NCI-H69 (cell line): ENCODE data around the gene PROSER3.
A peak's percentile ranks its signal among the peaks of the same experiment; 100 is the strongest.
"Not testable (repeated sequence)": the region's sequence is repeated elsewhere in the genome, so short reads cannot be mapped to it uniquely, and the experiment has no call there.

Experiments
- DNase-seq: peaks from one replicate; lab custom pipeline; 2025; lab: John Stamatoyannopoulos, UW

The PROSER3 gene

GRCh38 chr19:35755131-35755549 is 2.8 kb upstream of the PROSER3 start:
- DNase-seq = no peak

DNA sequence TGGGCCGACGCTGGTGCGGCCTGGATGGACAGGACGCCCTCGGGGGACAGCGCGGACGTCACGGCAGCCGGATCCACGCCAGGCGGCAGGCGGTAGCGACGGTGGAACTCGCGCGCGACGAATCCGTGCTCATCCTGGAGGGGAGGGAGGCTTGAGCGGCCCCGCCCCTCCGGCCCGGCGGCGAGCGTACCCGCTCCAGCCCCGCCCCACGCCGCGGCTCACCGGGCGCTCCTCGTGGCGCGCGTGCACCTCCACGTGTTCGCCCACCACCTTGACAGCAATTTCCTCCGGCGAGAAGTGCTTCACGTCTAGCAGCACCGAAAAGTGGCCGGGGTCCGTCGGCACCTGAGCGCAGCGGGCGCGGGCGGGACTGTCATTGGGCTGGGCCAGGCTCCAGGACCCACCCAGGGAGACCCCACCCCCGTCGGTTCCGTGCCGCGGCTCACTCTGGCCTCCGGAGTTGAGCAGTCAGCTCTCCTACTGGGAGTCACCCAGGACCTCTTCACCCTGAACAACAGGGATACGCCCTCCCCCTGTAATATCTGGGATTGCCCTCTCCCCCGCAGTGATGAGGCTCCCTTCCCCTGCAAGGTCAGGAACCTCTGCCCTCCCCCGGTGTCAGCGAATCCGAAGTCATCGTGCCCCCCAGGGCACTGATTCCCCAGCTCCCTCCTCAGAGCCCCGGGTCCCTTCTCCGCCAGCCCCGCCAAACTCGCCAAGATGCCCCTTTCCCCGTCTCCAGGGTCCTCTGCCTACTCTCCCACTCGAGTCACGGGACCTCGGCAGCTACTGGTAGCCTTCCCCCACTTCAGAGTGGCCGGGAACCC is 2.2 kb upstream of the PROSER3 start:
- peak; percentile 87 for DNase-seq

DNA sequence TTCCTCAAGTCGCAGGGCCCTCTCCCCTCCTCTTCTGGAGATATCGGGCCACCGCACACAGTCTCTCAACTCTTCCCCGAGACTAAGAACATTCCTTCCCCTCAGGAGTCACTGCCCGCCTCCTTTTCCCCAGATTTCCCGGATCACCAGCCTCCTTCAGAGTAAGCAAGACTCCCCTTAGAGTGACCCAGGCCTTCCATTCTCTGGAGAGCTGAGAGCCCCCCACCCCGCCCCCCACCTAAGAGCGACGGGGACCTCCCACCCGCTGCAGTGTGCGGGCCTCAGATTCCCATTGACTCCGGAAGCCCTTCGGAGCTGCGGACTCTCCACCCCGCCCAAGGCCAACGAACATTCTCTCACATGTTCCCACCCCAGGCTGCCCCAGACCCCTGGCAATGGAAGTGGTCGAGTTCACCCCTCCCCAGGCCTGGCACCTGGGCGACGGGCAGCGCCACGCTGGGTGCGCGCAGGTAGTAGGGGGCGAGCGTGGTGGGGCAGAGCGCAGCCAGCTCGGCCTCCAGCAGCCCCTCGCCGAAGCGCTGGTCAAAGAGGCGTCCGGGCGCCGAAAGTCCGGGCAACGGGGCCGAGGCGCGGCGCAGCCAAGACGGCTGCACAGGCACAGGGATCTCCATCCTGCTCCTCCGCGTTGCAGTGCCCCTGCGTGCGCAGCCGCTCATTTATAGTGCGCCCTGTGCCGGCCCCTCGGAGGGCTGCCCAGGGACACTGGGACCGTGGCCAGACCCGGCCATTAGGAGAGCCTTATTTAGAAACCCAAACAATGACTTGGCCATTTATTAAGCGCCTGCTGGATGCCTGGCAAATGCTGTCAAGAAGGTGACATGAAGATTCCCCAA is 1.4 kb upstream of the PROSER3 start, which contains the start of gene HSPB6:
HSPB6 (minus strand) TSS at position 653 of the 854 bp plus-strand sequence; CDS start at position 632, 21 bp downstream.
- DNase-seq = peak; percentile 71

- DNase-seq = peak; percentile 90
These were observed 686 bp upstream of the PROSER3 start for GRCh38 chr19:35757231-35757748.

DNA sequence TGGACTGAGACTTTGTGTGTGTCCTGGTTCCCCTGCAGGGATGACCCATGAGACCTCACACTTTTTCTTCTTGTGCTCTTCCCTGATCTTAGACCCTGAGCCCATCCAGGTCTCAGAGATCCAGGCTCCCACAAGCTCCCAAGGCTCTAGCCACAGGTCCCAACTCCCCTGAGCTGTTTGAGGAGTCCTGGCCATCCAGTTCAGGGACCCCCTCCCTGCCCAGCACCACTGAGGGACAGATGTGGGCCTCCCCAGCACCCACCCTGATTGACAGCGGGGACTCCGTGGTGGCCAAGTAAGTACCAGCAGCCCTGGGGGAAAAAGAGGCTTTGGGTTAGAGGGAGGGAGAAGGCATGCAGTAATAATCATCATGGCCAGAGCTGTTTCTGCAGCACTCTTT is 1.7 kb downstream of the PROSER3 start:
- DNase-seq = no peak

DNA sequence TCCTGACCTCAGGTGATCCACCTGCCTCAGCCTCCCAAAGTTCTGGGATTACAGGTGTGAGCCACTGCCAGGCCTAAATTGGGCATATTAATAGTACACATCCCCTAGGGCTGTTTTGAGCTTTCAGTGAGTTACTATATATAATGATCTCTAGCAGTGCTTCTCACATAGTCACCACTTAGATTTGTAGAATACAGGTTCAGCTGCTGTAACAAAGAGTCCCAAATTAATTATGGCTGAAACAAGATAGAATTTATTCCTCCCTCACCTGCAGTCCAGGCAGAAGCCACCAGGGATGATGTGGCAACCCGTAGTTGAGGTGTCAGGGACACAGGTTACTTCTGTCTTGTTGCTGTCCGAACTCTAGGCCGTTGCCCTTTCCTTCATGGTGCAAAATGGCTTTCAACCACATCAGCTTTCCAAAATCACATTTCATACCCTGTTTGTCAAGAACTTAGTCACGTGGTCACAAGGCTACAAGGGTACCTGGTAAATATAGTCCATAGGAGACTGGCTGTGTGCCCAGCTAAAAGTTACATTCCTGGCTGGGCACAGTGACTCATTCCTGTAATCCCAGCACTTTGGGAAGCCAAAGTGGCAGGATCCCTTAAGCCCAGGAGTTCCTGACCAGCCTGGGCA is 2.9 kb downstream of the PROSER3 start:
- no peak for DNase-seq

DNA sequence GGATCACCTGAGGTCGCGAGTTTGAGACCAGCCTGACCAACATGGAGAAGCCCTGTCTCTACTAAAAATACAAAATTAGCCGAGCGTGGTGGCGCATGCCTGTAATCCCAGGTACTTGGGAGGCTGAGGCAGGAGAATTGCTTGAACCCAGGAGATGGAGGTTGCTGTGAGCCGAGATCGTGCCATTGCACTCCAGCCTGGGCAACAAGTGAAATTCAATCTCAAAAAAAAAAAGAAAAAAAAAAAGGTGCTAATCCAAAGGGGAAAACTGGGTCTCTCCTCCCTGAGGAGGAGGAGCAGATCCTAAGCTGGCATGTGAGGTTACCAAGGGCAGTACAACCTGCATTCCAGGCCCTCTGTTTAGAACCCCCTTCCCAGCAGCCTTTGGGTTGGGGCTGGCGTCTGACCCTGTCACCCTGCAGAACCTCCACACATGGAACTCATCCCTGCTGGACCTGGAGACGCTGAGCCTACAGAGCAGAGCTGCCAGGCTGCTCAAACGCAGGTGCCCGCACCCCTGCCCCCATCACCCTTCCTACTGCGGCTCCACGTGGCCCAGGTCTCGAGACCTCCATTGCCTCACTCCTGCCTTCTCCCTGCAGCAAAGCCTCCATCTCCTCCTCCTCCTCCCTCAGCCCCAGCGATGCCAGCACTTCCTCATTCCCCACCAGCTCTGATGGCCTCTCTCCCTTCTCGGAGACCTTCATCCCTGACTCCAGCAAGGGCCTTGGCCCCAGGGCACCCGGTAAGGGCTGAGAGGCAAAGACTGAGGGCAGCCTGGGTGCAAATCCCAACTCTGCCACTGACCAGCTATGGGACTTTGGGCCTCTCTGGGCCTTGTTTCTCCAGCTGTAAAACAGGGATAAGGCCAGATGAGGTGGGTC is 6.7 kb downstream of the PROSER3 start:
- no peak for DNase-seq

DNA sequence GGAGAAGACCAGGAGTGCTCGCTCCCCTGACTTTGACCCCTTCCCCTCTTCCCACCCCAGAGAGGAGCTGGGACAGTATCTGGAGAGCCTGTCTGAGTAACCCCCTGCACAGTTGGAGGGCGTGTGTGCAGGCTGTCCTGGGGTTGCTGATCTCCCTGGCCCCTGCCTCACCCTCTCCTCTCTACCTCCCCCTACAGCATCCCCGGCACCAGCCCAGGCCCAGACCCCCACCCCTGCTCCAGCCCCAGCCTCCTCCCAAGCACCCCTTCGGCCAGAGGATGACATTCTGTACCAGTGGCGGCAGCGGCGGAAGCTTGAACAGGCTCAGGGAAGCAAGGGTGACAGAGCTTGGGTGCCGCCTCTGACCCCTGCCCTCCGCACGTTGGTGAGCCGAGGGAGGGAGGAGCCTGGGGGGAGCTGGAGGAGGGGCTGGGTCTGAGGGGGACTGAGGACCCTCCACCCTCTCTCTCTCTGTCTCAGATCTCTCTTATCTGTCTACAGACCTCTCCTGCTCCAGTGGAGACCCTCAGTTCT is 8.7 kb downstream of the PROSER3 start:
- DNase-seq = no peak

DNA sequence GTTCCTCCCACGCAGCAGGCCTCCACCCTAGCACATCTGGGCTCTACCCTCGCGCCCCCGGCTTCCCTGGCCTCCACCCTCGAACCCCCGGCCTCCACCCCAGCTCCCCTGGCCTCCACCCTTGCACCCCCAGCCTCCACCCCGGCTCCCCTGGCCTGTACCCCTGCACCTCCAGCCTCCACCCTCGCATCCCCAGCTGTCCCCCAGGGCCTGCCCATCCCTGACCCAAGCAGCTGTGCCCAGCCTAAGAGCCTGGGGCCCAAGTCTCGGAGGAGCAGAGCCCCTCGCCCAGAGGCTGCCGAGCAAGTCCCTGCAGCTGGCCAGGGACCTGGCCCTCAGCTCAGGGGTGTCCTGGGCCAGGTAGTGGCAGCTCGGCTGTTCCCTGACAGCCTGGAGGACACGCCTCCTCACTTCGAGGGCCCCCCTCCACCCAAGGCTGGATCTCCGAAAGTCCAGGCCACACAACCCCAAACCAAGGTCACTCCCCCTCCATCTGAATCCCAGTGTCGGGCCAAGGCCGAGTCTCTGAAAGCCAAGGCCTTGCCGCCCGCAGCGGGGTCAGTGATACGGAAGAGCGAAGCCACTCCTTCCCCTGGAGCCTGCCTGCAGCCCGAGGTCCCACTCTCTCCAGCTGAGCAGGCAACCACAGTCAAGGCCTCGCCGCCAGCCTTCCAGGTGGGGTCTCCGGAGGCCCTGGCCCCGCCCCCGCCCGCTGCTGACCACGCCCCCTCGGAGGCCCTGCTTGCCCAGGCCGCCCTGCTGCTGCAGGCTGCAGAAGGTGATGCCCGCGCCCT is 9.5 kb downstream of the PROSER3 start:
- no peak for DNase-seq

- DNase-seq = no peak
These were observed 10.1 kb downstream of the PROSER3 start for GRCh38 chr19:35768082-35768421.

GRCh38 chr19:35772362-35772761 is 14.4 kb downstream of the PROSER3 start:
- not testable (repeated sequence) for DNase-seq

DNA sequence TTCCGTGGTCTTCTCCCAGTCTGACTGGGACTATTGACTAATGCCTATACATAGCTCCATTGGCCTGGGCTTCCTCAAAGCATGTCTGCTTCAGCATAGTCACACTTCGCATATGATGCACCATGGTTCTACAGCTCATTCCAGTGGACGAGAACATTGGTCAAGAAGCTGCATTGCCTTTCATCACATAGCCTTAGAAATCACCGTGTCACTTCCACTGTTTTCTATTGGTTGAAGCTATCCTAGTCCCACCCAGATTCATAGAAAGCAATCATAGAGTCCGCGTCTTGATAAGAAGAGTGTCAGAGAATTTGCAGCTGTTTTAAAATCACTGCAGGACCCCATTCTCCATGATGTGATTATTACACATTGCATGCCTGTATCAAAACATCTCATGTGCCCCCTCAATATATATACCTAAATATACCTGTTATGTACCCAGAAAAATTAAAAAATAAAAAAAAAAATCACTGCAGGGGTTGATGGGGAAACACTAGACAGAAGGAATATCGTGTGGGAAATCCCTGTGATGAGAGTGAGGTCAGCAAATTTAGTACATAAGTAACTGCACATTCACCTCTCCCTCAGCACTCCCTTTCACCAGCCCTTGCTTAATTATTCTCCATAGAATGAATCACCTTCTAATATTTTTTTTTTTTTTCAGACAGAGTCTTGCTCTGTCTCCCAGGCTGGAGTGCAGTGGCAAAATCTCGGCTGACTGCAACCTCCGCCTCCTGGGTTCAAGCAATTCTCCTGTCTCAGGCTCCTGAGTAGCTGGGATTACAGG is 15.2 kb downstream of the PROSER3 start:
- DNase-seq = peak; percentile 31

DNA sequence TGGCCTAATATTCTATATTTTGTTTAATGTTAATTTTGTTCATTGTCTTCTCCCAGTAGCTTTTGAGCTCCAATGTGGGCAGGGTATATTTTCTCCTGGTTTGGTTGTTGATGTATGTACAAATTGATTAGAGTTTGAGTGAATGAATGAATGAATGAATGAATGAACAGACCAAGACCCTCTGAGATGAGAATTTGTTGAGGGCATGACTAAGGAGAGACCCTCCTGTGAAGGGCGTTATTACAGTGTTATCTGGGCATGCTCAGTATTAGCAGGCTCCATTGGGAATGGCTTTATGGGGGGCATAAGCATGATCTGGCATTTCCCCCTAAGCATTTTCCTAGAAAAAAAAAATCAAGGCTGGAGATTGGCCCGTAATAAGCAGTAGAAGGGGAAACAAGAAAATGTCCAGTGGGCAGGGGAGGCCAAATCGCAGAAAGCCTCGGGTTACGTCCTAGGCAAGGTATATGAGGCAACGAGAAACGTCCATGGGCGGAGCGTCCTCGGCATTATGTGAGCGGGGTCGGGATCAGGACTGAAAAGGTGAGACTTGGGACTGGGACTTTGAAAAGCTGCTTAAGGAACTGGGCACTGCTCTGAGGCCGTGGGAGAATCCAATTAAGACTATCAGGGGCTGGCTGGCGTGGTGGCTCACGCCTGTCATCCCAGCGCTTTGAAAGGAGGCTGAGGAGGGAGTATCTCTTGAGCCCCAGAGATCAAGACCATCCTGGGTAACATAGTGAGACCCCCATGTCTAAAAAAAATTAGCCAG is 16.5 kb downstream of the PROSER3 start:
- peak; percentile 76 for DNase-seq

DNA sequence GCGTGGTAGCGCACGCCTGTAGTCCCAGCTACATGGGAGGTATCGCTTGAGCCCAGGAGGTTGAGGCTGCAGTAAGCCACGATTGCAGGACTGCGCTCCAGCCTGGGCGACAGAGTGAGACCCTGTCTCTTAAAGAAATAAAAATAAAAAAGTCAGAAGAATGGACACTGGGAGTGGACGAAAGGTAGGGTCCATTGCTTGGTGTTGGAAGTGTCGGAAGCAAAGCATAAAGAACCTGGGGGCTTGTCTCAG is 17.0 kb downstream of the PROSER3 start:
- DNase-seq = no peak

- peak; percentile 100 for DNase-seq
These were observed 17.5 kb downstream of the PROSER3 start, which contains the start of gene ARHGAP33 for GRCh38 chr19:35775298-35776101. Gene ARHGAP33 (plus strand): TSS chr19:35775564. CDS start chr19:35775659, 95 bp downstream.

GRCh38 chr19:35776102-35776788 is 18.3 kb downstream of the PROSER3 start:
- peak; percentile 40 for DNase-seq
